Measurements from ENCODE around the gene MIA. TPM values are rescaled to one million over a fixed set of nuclear protein-coding genes. Genes with fewer than 3 reads are reported as not detected.

The MIA gene
- total and polyA plus RNA-seq, 2 of the 8 experiments (the other 6 are each of a cell fraction or from before 2014, with no cell fraction given), result not detected

DNA sequence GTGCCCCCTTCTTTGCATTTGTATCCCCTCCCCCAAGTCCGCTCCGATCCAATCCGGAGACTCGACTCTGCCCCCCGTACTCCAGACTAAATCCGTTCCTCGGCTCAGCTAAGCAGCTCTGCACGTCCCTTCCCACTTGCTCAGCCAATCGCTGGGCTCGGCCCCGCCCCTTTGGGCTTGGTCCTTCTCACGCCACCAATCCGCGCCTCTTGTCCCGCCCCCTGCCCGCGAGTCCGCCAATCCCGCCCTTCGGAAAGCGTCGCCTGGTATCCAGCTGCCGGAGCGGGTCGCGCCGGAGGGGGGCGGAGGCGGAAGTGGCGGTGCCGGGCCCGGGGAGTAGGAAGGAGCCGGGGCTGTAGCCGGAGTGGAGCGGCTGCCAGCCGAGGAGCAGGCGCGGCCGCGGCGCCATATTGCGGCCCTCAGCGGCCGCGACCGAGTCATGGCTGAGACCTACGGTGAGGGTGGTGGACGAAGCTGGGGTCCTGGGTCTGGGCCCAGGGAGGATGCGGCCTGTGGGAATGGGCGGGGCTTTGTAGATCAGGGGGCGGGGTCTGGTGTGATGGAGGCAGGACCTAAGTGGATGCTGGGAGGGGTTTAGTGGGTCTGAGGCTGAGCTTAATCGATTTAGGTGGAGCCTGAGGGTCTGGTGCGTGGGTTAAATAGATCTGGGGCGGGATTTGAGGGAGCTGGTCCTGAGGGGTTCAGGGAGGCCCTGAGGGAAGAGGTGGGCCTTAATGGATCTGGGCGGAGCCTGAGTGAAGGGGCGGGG is 2.8 kb downstream of the MIA start, which contains the start of gene RAB4B (continued):
- no peak for TF ChIP-seq CHD7 (IDR thresholded peaks at IDR 0.05; ENCODE audit: insufficient replicate concordance, low read length)
- no peak for TF ChIP-seq TBP (IDR thresholded peaks at IDR 0.05; ENCODE audit: low read depth, low read length)
- no peak for TF ChIP-seq JUN (IDR thresholded peaks at IDR 0.05; ENCODE audit: low read depth, low read length)
- TF ChIP-seq CHD1 (IDR thresholded peaks at IDR 0.05; ENCODE audit: low read depth, low read length), result no peak
- no peak for TF ChIP-seq TCF12 (IDR thresholded peaks at IDR 0.05; ENCODE audit: low read depth, low read length)
- TF ChIP-seq HDAC2 (IDR thresholded peaks at IDR 0.05; ENCODE audit: borderline replicate concordance in 1 of 2, low read depth in 2 of 2, low read length in 2 of 2), result no peak
- TF ChIP-seq RNF2 (IDR thresholded peaks at IDR 0.05; ENCODE audit: borderline replicate concordance, low read depth, low read length, missing control alignments, poor library complexity, severe bottlenecking), result no peak
- no peak for TF ChIP-seq EZH2 (IDR thresholded peaks at IDR 0.05; ENCODE audit: low read depth, low read length, severe bottlenecking)
- TF ChIP-seq RXRA (IDR thresholded peaks at IDR 0.05; ENCODE audit: insufficient read depth, low read depth, low read length), result no peak

Measured in H1 (cell line).